ENCODE measurements around the gene ZNF827.

GRCh38 chr4:145899886-145900460 is 38.6 kb downstream of the ZNF827 start:
- TF ChIP-seq MYC (CRISPR knock-in tag; IDR thresholded peaks at IDR 0.05; ENCODE audit: borderline replicate concordance) (no peak), ELK4 (CRISPR knock-in tag; IDR thresholded peaks at IDR 0.05; ENCODE audit: borderline replicate concordance) (no peak), ZNF431 (CRISPR knock-in tag; IDR thresholded peaks at IDR 0.05; ENCODE audit: borderline replicate concordance, low read depth) (no peak)

All from HepG2 (cell line).